Glutamatergic neuron (in vitro differentiated cells): ENCODE data around the gene EFNA5. TPM values are rescaled to one million over a fixed set of nuclear protein-coding genes. Genes with fewer than 3 reads are reported as not detected.

Source experiments
- DNase-seq: peaks from one replicate; pipeline ENCODE4 v3.0.0; 2022
- H3K27ac Mint-ChIP-seq: one replicate; pipeline ENCODE4 v1.8.0; 2020; ENCODE audit warnings: mild to moderate bottlenecking, mixed read lengths, inconsistent platforms; ENCODE audit not compliant: unreplicated experiment
- H3K27me3 Mint-ChIP-seq: one replicate; pipeline ENCODE4 v1.8.0; 2020; ENCODE audit warnings: mild to moderate bottlenecking, moderate library complexity, mixed read lengths, inconsistent platforms; ENCODE audit not compliant: unreplicated experiment
- H3K36me3 Mint-ChIP-seq: one replicate; pipeline ENCODE4 v1.8.0; 2020; ENCODE audit warnings: mild to moderate bottlenecking, mixed read lengths, inconsistent platforms; ENCODE audit not compliant: unreplicated experiment
- H3K4me1 Mint-ChIP-seq: one replicate; pipeline ENCODE4 v1.8.0; 2020; ENCODE audit warnings: mild to moderate bottlenecking, low read depth, mixed read lengths, inconsistent platforms; ENCODE audit not compliant: unreplicated experiment
- H3K4me3 Mint-ChIP-seq: one replicate; pipeline ENCODE4 v1.8.0; 2020; ENCODE audit warnings: mild to moderate bottlenecking, mixed read lengths, inconsistent platforms; ENCODE audit not compliant: unreplicated experiment
- H3K9me3 Mint-ChIP-seq: one replicate; pipeline ENCODE4 v1.8.0; 2020; ENCODE audit warnings: mild to moderate bottlenecking, moderate library complexity, mixed read lengths, inconsistent platforms; ENCODE audit not compliant: unreplicated experiment
- CTCF ChIP-seq: fragments of 200-600 bp; sonication (generic); IDR thresholded peaks from one replicate; pipeline ENCODE4 v1.5.0; 2021; ENCODE audit not compliant: partially characterized antibody, unreplicated experiment
- total RNA-seq: library from RNA; stranded (reverse); fragmentation: NEBNext Ultra II Directional; extraction: Animal tissue kit (Norgen Biotek cat#: 25700); gene quantifications from one replicate; pipeline ENCODE4 v1.2.1, GENCODE V29; 2021; ENCODE audit not compliant: unreplicated experiment

EFNA5 gene
- total RNA-seq, 1 donor from 2014 or later, result 158 TPM

- peaks cover 22% of the 10 kb centered on the region for H3K4me1 Mint-ChIP-seq
- H3K27ac Mint-ChIP-seq, result no peak overlapping the region
- no peak for DNase-seq
- peaks cover 2% of the 10 kb centered on the region for H3K9me3 Mint-ChIP-seq
- H3K4me3 Mint-ChIP-seq, result no peak overlapping the region
- no peaks in the 10 kb centered on the region for H3K27me3 Mint-ChIP-seq
- no peaks in the 10 kb centered on the region for H3K36me3 Mint-ChIP-seq
- no peak for TF ChIP-seq CTCF
Observed at GRCh38 chr5:107415762-107416161, 255.0 kb downstream of the EFNA5 start.

GRCh38 chr5:107414802-107415201, 255.9 kb downstream of the EFNA5 start:
- peaks cover 2% of the 10 kb centered on the region for H3K9me3 Mint-ChIP-seq
- H3K27ac Mint-ChIP-seq, result no peak overlapping the region
- H3K27me3 Mint-ChIP-seq, result no peaks in the 10 kb centered on the region
- no peaks in the 10 kb centered on the region for H3K36me3 Mint-ChIP-seq
- no peak overlapping the region for H3K4me3 Mint-ChIP-seq
- no peak for TF ChIP-seq CTCF
- H3K4me1 Mint-ChIP-seq, result peaks cover 22% of the 10 kb centered on the region
- no peak for DNase-seq

- H3K4me3 Mint-ChIP-seq, result no peak overlapping the region
- no peak overlapping the region for H3K27ac Mint-ChIP-seq
- DNase-seq, result no peak
- peaks cover 26% of the 10 kb centered on the region for H3K4me1 Mint-ChIP-seq
- peaks cover 2% of the 10 kb centered on the region for H3K9me3 Mint-ChIP-seq
- H3K36me3 Mint-ChIP-seq, result no peaks in the 10 kb centered on the region
- H3K27me3 Mint-ChIP-seq, result no peaks in the 10 kb centered on the region
- no peak for TF ChIP-seq CTCF
Observed at GRCh38 chr5:107413754-107414153, 257.0 kb downstream of the EFNA5 start.

- peaks cover 35% of the 10 kb centered on the region for H3K4me1 Mint-ChIP-seq
- no peak overlapping the region for H3K27ac Mint-ChIP-seq
- H3K36me3 Mint-ChIP-seq, result no peaks in the 10 kb centered on the region
- DNase-seq, result no peak
- no peak overlapping the region for H3K4me3 Mint-ChIP-seq
- H3K27me3 Mint-ChIP-seq, result peaks cover 5% of the 10 kb centered on the region
- H3K9me3 Mint-ChIP-seq, result peaks cover 6% of the 10 kb centered on the region
- no peak for TF ChIP-seq CTCF
Observed at GRCh38 chr5:107408564-107408963, 262.2 kb downstream of the EFNA5 start.

GRCh38 chr5:107407713-107408298, 262.9 kb downstream of the EFNA5 start:
- peaks cover 8% of the 10 kb centered on the region for H3K9me3 Mint-ChIP-seq
- H3K27me3 Mint-ChIP-seq, result peaks cover 8% of the 10 kb centered on the region
- H3K27ac Mint-ChIP-seq, result no peak overlapping the region
- DNase-seq, result no peak
- peaks cover 43% of the 10 kb centered on the region for H3K4me1 Mint-ChIP-seq
- H3K36me3 Mint-ChIP-seq, result no peaks in the 10 kb centered on the region
- TF ChIP-seq CTCF, result no peak
- H3K4me3 Mint-ChIP-seq, result no peak overlapping the region
